AML-193 (cell line): Measurements from ENCODE around the gene GAGE12D.
"Not testable (repeated sequence)": the region's sequence is repeated elsewhere in the genome, so short reads cannot be mapped to it uniquely, and the experiment has no call there.

Source experiments
- DNase-seq, 2 experiments: peaks; one replicate each; lab custom pipeline; 2025; lab: John Stamatoyannopoulos, UW

Gene GAGE12D, protein sequence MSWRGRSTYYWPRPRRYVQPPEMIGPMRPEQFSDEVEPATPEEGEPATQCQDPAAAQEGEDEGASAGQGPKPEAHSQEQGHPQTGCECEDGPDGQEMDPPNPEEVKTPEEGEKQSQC

DNA sequence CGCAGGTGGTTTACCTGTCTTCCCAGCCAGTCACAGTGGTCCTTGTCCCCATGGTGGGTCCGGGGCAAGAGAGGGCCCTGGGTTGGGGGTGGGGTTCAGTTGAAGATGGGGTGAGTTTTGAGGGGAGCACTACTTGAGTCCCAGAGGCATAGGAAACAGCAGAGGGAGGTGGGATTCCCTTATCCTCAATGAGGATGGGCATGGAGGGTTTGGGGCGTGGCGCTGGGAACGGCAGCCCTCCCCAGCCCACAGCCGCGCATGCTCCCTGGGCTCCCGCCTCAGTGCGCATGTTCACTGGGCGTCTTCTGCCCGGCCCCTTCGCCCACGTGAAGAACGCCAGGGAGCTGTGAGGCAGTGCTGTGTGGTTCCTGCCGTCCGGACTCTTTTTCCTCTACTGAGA, at the start of gene GAGE12D:
TSS of gene GAGE12D (plus strand) at position 301 of the 400 bp plus-strand sequence. CDS start 1,155 bp downstream, outside the sequence.
- DNase-seq = not testable (repeated sequence)

DNA sequence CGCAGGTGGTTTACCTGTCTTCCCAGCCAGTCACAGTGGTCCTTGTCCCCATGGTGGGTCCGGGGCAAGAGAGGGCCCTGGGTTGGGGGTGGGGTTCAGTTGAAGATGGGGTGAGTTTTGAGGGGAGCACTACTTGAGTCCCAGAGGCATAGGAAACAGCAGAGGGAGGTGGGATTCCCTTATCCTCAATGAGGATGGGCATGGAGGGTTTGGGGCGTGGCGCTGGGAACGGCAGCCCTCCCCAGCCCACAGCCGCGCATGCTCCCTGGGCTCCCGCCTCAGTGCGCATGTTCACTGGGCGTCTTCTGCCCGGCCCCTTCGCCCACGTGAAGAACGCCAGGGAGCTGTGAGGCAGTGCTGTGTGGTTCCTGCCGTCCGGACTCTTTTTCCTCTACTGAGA, 9.7 kb upstream of the GAGE12D start, which contains the start of gene GAGE12C:
TSS of gene GAGE12C (plus strand) at position 301 of the 400 bp plus-strand sequence. CDS start 1,155 bp downstream, outside the sequence.
- not testable (repeated sequence) for DNase-seq

DNA sequence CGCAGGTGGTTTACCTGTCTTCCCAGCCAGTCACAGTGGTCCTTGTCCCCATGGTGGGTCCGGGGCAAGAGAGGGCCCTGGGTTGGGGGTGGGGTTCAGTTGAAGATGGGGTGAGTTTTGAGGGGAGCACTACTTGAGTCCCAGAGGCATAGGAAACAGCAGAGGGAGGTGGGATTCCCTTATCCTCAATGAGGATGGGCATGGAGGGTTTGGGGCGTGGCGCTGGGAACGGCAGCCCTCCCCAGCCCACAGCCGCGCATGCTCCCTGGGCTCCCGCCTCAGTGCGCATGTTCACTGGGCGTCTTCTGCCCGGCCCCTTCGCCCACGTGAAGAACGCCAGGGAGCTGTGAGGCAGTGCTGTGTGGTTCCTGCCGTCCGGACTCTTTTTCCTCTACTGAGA, 9.5 kb downstream of the GAGE12D start, which contains the start of gene GAGE12E:
TSS of gene GAGE12E (plus strand) at position 301 of the 400 bp plus-strand sequence. CDS start 1,155 bp downstream, outside the sequence.
- not testable (repeated sequence) for DNase-seq

DNA sequence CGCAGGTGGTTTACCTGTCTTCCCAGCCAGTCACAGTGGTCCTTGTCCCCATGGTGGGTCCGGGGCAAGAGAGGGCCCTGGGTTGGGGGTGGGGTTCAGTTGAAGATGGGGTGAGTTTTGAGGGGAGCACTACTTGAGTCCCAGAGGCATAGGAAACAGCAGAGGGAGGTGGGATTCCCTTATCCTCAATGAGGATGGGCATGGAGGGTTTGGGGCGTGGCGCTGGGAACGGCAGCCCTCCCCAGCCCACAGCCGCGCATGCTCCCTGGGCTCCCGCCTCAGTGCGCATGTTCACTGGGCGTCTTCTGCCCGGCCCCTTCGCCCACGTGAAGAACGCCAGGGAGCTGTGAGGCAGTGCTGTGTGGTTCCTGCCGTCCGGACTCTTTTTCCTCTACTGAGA, 19.0 kb downstream of the GAGE12D start, which contains the start of gene GAGE12F:
TSS of gene GAGE12F (plus strand) at position 301 of the 400 bp plus-strand sequence. CDS start 1,155 bp downstream, outside the sequence.
- DNase-seq = not testable (repeated sequence)

DNA sequence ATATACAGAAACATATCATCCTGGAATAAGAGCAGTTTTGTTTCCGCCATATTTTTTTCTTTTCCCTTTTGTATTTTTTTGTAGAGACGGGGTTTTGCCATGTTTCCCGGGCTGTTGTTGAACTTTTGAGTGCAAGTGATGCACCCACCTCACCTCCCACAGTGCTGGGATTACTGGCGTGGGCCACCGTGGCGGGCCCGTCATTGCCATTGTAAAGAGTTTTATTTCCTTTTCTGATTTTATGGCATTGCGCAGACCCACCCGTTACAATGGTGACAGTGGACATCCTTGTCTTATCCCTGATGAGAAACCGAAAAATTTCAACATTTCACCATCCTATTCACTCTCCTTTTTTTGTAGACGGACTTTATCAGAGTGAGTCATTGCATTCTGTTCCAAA, 27.2 kb downstream of the GAGE12D start:
- DNase-seq = not testable (repeated sequence)

DNA sequence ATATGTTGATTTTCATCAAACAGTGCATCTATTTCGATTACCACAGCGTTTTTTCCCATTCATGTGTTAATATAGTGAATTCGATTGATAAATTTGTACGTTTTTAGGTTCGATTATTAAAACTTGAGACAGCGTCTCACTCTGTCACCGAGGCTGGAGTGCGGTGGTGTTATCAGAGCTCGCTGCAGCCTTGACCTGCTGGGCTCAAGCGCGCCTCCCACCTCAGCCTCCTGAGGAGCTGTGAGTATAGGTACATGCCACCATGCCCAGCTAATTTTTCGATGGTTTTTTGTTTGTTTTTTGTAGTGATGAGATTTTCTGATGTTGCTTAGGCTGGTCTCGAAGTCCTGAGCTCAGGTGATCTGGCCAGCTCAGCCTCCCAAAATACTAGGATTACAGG, 27.6 kb downstream of the GAGE12D start:
- not testable (repeated sequence) for DNase-seq

DNA sequence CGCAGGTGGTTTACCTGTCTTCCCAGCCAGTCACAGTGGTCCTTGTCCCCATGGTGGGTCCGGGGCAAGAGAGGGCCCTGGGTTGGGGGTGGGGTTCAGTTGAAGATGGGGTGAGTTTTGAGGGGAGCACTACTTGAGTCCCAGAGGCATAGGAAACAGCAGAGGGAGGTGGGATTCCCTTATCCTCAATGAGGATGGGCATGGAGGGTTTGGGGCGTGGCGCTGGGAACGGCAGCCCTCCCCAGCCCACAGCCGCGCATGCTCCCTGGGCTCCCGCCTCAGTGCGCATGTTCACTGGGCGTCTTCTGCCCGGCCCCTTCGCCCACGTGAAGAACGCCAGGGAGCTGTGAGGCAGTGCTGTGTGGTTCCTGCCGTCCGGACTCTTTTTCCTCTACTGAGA, 28.6 kb downstream of the GAGE12D start, which contains the start of gene GAGE12G:
TSS of gene GAGE12G (plus strand) at position 301 of the 400 bp plus-strand sequence. CDS start 1,155 bp downstream, outside the sequence.
- not testable (repeated sequence) for DNase-seq

DNA sequence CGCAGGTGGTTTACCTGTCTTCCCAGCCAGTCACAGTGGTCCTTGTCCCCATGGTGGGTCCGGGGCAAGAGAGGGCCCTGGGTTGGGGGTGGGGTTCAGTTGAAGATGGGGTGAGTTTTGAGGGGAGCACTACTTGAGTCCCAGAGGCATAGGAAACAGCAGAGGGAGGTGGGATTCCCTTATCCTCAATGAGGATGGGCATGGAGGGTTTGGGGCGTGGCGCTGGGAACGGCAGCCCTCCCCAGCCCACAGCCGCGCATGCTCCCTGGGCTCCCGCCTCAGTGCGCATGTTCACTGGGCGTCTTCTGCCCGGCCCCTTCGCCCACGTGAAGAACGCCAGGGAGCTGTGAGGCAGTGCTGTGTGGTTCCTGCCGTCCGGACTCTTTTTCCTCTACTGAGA, 38.1 kb downstream of the GAGE12D start, which contains the start of gene GAGE12H:
TSS of gene GAGE12H (plus strand) at position 301 of the 400 bp plus-strand sequence. CDS start 1,155 bp downstream, outside the sequence.
- not testable (repeated sequence) for DNase-seq

DNA sequence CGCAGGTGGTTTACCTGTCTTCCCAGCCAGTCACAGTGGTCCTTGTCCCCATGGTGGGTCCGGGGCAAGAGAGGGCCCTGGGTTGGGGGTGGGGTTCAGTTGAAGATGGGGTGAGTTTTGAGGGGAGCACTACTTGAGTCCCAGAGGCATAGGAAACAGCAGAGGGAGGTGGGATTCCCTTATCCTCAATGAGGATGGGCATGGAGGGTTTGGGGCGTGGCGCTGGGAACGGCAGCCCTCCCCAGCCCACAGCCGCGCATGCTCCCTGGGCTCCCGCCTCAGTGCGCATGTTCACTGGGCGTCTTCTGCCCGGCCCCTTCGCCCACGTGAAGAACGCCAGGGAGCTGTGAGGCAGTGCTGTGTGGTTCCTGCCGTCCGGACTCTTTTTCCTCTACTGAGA, 47.7 kb downstream of the GAGE12D start, which contains the start of gene GAGE2A:
TSS of gene GAGE2A (plus strand) at position 301 of the 400 bp plus-strand sequence. CDS start 1,155 bp downstream, outside the sequence.
- not testable (repeated sequence) for DNase-seq

DNA sequence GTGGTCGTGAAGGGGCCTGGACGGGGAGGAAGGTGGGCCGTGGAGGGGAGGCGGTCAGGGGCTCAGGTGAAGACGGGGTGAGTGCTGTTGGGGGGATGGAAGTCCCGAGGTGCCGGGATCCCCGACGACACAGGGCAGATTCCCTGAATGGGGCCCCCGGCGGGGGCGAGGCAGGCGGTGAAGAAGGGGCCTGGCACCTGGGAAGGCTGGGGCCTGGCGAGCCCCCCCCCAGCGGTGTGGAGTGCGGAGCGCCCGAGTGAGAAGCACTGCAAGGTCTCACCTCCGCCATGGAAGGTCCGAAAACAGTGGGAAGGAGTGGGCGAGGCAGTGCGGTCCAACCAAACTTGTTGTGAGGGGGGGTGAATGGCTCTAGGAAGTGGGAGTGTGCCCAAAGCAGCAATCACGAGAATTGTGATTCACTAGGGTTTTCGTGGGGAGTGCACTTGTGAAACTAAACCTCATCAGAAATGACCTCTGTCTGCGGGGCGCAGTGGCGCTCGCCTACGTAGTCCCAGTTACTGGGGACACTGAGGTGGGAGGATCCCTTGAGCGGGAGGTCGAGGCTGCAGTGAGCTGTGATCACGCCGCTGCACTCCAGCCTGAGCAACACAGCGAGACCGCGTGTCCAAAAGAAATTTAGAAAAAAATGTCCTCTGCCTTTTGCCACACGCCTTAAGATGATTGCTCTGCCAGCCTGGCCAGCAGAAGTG, 48.4 kb downstream of the GAGE12D start:
- not testable (repeated sequence) for DNase-seq

DNA sequence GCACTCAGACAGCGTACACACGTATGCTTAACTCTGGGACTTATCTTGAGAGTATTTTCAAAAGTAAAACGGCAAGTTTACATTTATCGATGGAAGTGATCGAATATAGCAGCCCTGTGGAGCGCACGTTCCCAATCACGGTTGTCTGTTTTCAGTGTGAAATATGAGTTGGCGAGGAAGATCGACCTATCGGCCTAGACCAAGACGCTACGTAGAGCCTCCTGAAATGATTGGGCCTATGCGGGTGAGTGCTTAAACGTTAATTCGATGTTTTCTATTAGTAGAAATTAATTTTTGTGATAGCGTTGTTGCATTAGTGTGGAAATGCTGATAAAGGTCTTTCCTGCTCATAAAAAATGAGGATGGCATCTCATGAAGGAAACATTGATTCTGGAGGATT, 49.0 kb downstream of the GAGE12D start:
- not testable (repeated sequence) for DNase-seq
